Activated CD8-positive, alpha-beta memory T cell treated with anti-CD3 and anti-CD28 coated beads, Interleukin-2, amount 50 U/mL, for 4 hours (primary cell): Measurements from ENCODE around the gene C11orf68.

Source experiments
- DNase-seq: peaks from one replicate; pipeline ENCODE4 v3.0.0-alpha.2; 2020

Gene C11orf68

DNA sequence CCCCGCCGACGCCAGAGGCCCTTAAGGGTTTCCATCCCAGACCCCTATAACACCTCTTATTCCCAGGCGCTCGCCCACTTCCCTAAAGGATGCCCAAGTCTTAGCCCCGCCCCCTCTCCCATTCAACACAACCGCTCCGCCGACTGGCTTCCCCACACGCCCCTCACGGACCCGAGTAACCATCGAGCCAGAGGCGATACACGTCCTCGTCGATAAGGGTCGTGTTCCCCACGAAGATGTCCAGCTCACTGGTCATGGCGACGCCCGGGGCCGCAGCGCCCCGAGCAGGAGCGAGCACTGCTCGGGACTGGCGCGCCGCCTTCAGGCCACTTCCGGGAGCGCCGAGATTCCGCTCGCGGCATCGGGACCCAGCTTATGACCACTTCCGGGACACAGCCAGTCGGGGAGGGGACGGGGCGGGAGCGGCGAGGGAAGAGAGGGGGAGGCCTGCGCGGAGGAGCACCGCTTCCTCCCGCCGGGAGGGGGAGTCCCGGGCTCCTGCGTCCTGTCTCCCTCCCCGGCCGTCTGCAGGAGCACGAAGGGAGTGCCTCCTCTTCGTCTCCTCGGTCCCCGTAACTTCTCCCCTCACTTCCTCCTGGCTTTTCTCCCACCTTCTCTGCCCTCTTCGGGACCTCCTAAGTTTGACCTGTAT is 30.6 kb downstream of the C11orf68 start, which contains the start of gene FIBP:
Gene FIBP, minus strand, starts transcription at position 309 of the 652 bp plus-strand sequence. Its CDS starts 53 bp downstream, at position 256.
- peak; percentile 94 for DNase-seq

DNA sequence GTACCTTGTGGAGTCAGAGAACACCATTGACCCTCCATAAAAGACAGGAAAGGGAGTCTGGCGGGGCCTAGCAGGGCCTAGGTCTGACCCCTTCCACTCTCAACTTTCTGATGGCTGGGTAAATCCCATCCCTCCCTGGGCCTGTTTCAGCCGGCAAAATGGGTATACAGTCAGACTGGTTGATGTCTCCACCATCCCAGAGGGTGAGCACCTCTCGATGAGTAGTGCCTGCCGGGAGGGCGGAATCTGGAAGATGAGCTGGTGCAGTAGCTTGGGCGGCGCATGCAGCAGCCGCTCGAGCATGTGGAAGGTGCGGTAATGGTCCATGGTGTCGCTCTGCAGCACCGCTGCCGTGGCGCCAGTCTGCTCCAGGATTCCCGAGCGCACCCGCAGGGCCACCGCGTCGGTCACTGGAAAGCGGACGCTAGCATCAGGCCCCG is 31.1 kb downstream of the C11orf68 start:
- DNase-seq, result no peak

DNA sequence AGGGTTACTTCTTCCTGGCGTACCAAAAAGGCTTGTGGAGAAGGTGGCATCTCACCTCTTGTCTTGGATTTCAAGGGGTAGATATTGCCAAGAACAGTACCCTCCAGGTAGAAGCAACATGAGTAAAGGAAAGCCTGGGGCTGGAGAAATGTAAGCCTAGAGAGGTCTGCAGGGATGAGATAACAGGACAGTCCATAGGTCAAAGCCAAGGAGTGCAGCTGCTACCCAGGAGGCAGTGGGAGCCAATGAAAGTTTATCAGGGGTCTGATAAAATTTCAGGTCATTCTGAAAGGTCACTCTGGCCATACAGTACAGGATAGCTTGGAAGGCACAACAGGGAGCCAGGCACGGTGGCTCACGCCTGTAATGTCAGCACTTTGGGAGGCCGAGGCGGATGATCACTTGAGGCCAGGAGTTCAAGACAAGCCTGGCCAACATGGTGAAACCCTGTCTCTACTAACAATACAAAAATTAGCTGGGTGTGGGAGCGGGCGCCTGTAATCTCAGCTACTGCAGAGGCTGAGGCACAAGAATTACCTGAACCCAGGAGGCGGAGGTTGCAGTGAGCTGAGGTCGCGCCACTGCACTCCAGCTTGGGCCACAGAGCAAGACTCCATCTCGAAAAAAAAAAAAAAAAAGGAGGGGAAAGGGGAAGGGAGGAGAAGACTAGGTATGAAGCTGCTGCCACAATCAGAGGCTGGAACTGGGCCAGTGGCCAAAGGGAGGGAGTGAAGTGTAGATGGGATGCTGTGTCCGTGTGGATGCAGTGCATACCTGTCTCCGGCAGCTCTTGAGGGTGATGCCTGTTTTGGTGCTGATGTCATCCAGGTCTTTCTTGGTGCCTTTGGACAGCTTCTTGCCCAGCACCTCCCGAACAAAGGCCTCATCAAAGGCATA is 31.8 kb downstream of the C11orf68 start:
- DNase-seq, result no peak

DNA sequence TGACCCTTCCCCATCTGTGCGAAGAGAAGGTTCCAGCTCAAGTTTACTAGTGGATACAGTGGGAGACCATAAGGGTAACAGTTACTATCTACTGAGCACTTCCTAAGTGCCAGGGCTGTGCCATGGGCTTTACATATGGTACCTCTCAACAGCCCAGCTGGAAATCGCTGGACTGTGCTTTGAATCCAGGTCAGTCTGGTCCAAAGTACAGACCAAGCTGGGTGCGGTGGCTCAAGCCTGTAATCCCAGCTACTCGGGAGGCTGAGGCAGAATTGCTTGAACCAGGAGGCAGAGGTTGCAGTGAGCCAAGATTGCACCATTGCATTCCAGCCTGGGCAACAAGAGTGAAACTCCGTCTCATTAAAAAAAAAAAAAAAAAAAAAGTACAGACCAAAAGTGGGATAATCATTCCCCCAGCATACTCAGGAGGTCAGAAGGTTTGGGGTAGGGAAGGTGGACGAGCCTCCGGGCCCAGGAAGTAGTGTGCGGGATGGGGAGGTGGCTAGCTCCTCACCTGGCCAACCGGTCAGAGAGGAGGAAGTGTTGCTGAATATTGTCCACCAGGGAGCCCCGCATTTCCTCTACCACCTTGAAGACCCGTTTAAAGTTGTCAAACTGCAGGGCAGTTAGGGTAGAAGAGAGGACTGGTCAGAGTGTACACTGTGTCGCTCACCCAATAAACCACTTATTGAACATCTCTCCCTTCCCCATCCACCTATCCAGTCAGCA is 32.9 kb downstream of the C11orf68 start:
- no peak for DNase-seq

DNA sequence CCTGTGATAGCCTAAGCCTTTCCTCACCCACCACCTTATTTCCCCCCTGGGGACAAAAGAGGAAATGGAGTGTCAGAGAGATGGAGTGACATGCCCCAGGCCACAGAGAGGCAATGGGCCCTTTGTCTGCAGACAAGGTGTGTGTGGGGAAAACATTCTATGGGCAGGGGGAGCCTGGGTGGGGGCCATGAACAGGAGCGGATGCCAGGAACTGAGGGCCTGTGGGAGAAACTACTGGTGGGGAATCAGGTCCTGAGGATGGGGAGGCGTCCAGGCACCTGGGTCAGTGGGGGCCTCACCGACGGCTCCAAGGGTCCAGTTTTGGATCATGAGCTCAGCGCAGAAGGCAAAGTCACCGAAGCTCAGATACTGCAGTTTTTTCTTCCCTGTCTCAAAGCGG is 33.6 kb downstream of the C11orf68 start:
- DNase-seq, result no peak

DNA sequence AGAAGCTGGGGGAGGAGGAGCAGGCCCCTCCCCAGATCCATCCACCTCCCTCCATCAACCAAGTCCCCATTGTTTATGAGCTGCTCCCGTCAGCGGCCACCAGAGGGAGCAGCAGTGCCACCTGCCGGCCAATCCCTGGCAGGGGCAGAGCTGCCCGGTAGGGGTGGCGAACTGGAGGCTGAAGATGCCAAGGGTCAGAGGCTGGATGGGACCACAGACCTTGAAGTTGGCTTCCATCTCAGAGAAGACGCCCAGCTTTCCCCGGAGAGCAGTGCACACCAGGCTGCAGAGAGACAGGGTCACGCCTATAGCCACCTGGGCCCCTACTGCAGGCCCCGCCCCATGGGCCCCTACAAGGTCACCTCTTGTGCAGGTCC is 34.2 kb downstream of the C11orf68 start:
- peak; percentile 82 for DNase-seq

DNA sequence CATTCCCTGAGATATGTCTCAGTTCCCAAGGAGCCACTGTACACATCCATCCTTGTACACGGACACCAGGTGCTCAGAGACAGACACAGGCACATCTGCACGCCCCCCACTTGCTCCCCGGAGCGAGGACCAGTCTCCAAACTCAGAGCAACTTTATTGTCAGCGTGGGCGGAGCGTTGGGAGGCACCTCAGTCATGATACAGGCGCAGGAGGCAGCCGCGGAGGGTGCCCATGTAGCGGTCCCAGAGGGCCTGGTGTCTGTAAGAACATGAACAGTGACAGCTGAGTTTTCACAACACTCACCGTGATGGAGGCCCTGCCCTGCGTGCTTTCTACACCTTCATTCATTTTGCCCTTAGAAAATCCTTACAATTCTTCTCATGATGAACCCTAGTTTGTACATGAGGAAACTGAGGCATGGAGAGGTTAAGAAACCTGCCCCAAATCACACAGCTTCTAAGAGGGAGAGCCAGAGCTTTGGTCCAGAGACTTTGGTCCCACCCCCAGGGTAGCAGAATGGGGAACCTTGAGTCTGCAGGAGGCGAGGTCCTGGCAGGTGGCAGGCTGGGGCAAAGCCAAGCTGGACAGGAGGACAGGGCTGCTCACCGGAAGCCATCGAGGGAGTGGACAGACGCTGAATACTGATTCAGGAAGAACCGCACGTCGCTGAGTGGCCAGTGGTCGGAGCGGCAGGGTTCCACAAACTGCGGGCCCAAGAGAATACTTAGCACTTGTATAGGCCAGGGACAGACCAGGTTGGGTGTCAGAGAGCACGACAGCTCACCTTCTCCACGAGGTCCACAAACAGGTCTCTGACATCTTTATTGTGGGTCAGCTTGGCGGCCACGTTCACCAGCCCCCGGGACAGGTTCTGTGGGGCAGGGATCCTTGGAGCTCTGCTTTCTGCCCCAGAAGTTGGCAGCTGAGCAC is 34.8 kb downstream of the C11orf68 start:
- no peak for DNase-seq

DNA sequence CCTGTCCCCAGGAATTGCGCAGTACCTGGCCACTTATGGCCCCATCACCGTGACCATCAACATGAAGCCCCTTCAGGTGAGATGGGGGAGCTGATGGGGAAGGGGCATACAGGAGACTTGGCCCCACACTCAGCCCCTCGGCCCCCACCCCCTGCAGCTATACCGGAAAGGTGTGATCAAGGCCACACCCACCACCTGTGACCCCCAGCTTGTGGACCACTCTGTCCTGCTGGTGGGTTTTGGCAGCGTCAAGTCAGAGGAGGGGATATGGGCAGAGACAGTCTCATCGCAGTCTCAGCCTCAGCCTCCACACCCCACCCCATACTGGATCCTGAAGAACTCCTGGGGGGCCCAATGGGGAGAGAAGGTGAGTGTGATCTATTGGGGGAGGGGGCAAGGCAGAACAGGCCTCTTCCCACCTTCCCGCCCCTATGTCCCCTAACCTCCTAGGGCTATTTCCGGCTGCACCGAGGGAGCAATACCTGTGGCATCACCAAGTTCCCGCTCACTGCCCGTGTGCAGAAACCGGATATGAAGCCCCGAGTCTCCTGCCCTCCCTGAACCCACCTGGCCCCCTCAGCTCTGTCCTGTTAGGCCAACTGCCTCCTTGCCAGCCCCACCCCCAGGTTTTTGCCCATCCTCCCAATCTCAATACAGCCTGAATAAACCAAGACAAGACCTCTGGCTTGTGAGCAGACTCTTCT is 35.7 kb downstream of the C11orf68 start:
- no peak for DNase-seq

DNA sequence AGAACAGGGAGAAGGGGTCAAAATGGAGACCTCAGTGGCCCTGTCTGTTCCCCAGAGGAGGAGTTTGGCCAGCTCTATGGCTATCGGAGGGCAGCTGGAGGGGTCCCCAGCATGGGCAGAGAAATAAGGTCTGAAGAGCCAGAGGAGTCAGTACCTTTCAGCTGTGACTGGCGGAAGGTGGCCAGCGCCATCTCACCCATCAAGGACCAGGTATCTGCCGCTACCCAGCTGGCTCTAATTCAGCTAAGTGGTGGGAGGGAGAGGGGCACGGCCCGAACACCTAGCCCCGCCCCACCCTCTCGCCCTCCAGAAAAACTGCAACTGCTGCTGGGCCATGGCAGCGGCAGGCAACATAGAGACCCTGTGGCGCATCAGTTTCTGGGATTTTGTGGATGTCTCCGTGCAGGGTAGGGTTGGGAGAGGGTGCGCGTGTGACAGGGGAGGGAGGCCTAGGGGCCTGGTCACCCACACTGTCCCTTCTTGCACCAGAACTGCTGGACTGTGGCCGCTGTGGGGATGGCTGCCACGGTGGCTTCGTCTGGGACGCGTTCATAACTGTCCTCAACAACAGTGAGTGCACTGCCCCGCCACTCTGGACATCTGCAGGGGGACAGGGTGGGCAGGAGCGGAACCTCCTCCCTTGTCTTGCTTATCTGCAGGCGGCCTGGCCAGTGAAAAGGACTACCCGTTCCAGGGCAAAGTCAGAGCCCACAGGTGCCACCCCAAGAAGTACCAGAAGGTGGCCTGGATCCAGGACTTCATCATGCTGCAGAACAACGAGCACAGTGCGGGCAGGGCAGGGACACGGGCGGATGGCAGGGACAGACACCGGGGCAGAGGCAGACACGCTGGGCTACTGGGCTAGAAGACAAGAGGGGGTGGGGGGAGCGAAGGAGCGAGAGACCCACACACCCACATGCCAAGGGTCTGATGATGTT is 36.5 kb downstream of the C11orf68 start:
- no peak for DNase-seq

DNA sequence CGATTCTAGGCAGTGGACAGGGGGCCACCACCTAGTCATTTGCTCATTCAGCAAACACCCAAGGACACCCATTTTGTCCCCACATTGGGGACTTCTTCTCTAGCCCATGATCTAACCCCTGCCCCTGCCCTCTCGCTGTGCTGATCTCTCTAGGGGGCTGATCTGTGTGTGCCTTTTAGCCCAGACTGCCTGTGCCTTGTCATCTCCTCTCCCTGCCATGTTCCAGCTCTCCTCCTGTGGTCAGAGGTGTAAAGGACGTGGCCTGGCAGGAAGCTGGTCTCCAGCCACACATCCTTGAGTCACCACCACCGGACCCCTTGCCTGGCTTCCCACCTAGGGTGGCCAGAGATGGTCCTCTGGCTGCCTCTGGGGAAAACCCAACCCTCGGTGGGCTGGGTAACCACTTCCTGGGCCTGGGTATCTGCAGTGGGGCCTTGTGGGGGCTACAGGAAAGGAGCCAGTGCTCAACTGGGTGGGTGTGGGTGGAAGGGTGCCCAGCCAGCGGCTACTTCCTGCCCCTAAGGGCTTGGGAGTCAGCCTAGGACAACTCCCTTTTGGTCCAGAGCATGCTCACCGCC is 37.9 kb downstream of the C11orf68 start:
- no peak for DNase-seq

DNA sequence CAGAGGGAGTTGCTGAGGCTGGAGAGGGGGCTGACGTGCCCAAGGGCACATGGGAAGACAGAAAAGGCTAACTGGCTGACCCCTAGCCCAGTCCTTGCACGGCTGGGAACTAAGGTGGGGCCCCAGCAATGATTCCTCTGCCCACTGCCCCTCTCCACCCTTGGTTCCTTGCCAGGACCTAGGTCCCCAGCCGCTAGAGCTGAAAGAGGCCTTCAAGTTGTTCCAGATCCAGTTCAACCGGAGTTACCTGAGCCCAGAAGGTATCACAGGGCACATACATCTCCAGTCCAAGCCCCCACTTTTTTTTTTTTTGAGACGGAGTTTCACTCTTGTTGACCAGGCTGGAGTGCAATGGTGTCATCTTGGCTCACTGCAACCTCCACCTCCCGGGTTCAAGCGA is 38.8 kb downstream of the C11orf68 start:
- no peak for DNase-seq

DNA sequence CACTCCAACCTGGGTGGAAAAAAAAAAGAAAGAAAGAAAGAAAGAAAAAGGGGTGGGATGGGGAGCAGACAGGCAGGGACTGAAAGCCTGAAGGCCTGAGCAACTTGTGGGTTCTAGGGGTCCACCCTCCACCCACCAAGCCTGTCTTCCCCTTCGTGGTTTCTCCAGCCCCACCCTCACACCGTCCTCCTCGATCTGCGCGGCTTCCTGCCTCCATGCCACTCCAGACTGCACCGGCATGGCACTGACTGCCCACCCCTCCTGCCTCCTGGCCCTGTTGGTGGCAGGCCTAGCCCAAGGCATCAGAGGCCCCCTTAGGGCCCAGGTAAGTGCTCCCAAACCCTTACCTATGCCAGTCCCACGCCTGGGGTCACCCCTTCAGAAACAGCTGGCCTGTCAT is 39.2 kb downstream of the C11orf68 start, which contains the start of gene CTSW:
Gene CTSW, plus strand, starts transcription at position 221 of the 400 bp plus-strand sequence. Its CDS starts 18 bp downstream, at position 239.
- peak; percentile 39 for DNase-seq

DNA sequence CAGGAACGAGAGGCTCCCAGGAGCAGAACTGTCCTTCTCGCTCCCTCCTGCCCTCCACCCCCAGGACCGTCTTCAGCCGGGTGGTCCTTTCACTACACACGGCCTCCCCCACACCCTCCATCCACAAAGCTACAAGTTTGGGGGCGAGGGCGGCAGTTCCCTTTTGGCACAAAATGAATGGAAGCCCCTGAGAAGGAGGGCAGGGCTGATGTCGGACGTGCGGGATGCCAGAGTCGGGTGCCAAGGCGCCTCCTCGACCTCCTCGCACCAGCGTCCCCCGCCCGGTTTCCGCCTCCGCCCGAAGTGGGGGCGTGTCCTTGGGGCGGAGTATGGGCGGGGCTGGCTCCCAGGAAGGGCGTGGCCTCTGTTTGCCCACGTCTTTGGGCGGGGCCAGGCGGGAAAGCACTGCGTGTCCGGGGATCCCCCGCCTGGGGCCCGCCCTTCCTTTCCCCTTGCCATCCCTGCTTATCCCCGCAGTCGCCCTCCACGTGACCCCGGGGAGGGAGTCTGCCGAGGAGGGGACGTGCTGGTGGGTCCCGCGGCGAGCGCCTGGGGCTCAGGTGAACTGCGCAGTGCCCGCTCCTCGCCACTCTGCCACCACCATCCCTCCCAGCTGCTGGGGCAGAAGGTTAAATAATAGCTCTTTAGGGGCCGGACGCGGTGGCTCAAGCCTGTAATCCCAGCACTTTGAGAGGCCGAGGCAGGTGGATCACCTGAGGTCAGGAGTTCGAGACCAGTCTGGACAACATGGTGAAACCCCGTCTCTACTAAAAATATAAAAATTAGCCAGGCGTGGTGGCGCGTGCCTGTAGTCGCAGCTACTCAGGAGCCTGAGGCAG is 45.3 kb downstream of the C11orf68 start:
- DNase-seq, result peak; percentile 96

DNA sequence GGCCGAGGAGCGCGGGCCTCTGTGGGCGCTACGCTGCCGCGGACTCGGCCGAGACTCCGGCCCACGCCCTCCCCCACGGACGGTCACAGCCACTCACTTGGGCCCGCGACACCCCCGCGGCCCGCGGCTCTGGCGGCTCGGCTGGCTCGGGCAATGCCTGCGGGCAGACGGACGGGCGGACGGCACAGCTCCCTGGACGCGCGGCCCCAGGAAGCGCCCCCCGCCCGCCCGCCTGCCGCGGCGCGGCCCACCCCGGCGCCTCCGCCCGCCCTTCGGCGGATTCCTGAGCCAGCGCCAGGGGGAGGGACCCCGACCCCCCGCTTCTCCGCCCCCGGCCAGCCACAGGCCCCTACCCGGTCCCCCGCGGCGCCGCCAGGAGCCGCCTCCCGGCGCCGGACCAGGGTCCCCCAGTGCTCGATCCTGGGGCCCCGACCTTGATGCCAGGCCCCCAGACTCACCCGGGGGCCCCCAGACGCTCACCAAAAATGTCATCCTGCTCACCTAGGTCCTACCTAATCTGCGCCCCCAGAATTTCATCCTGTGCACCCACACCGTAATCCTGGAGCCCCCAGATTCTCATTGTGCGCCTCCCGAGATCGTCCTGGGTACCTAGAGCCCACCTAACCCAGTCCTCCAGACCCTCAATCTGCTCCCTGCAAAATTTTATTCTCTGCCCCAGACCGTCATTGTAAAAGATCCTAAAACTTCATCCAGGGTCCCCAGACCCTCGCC is 46.1 kb downstream of the C11orf68 start, which contains the start of gene EFEMP2:
Gene EFEMP2, minus strand, starts transcription at position 215 of the 732 bp plus-strand sequence. CDS start 446 bp downstream, outside the sequence.
- DNase-seq, result no peak

DNA sequence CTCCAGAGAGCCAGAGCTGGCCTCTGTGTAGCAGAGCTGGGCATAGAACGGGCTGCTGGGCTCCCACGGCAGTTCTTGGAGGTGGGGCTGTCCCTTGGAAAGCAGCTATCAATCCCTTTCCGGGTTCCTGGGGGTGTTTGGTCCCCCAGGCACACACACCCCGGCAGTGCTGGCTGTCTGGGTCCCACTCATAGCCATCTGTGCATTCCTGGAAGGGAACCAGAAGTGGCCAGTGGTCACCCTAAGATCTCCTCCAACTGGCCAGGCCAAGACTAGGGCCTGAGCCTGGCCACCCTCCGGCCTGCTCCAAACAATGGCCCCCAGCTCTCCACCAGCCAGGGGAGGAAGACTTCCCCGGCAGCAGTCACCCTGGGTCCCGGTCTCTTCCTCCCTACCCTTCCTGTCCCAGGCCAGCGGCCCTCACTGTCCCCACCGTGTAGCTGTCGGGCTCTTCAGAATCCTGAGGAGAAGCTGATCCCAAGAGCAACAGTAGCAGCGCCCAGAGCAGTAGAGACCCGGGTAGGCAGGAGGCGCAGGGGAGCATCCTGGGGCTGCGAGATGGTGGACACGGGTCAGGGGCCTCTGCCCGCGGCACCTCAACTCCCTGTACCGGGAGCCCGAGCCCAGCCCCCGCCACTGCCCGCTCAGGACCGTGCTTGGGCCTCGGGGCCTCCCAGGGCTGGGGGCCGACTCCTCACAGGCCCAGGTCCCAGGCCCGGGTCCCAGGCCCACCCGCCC is 46.9 kb downstream of the C11orf68 start:
- DNase-seq, result no peak

DNA sequence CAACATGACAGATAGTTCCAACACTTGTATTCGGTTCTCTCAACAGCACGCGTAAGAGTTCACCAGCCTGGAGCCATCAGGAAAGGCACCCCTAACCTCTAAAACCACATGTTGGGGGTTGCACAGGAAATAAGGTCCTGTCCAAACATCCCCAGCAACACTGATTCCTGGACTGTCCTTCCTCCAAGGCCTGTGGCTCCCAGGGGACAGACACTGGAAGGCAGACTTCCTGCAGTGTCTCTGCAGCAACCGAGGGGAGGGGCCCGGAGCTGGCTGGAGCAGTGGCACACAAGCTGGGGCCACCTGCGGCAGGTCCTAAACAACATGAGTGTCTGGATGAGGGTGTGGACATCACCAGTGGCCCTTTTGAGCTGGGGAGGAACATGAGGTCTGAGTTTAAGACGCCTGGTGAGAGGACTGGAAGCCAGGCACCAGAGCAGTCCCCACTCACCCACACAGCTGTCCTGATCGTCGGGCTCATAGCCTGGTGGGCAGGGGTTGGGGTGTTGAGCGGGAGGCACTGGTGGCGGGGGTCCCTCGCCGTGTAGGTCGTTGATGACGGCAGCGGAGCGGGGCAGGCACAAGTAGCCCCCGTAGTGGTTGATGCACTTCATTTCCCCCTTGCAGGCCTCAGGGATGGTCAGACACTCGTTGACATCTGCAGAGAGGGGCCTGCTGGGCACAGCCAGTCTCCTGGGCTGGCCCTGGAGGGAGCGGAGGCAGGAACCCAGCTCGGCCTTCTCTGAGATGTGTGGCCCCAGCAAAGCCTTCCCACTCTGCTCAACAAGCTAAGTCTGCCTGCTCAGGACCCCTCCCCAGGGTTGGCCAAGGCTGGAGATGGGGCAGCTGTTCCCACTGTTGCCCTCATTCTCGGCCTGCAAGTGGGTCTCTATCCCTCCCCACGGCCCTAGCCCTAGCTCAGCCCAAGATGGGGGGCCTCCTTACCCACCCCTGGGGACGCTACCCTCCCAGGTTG is 47.9 kb downstream of the C11orf68 start:
- no peak for DNase-seq
